GM21576 (cell line): Measurements from ENCODE around the gene RAP1GAP2.

Experiments used
- ATAC-seq: cut with Tn5 transposase; IDR thresholded peaks from one replicate; pipeline ENCODE4 v1.9.1; 2021; ENCODE audit warnings: mild to moderate bottlenecking, moderate library complexity; ENCODE audit not compliant: unreplicated experiment

RAP1GAP2 gene

GRCh38 chr17:2852221-2852620 lies 56.0 kb downstream of the RAP1GAP2 start:
- ATAC-seq = no peak

GRCh38 chr17:2852729-2853282 lies 56.6 kb downstream of the RAP1GAP2 start:
- no peak for ATAC-seq

- no peak for ATAC-seq
Observed at GRCh38 chr17:2853283-2854142, 57.3 kb downstream of the RAP1GAP2 start.

- ATAC-seq = no peak
Observed at GRCh38 chr17:2854143-2855055, 58.2 kb downstream of the RAP1GAP2 start.

GRCh38 chr17:2855063-2855600 lies 58.9 kb downstream of the RAP1GAP2 start:
- no peak for ATAC-seq

- ATAC-seq = no peak
Observed at GRCh38 chr17:2856727-2857126, 60.5 kb downstream of the RAP1GAP2 start.

- no peak for ATAC-seq
Observed at GRCh38 chr17:2860045-2860444, 63.8 kb downstream of the RAP1GAP2 start.

- no peak for ATAC-seq
Observed at GRCh38 chr17:2860883-2861282, 64.6 kb downstream of the RAP1GAP2 start.

GRCh38 chr17:2862197-2862596 lies 66.0 kb downstream of the RAP1GAP2 start:
- ATAC-seq = no peak

GRCh38 chr17:2863204-2863603 lies 67.0 kb downstream of the RAP1GAP2 start:
- no peak for ATAC-seq

GRCh38 chr17:2865228-2865627 lies 69.0 kb downstream of the RAP1GAP2 start:
- no peak for ATAC-seq

GRCh38 chr17:2867441-2868424 lies 71.5 kb downstream of the RAP1GAP2 start:
- no peak for ATAC-seq

- ATAC-seq = no peak
Observed at GRCh38 chr17:2869604-2870003, 73.4 kb downstream of the RAP1GAP2 start.

- ATAC-seq = no peak
Observed at GRCh38 chr17:2871205-2871604, 75.0 kb downstream of the RAP1GAP2 start.

GRCh38 chr17:2871720-2872119 lies 75.5 kb downstream of the RAP1GAP2 start:
- ATAC-seq = no peak

GRCh38 chr17:2872282-2872681 lies 76.0 kb downstream of the RAP1GAP2 start:
- ATAC-seq = no peak

GRCh38 chr17:2874189-2874686 lies 78.0 kb downstream of the RAP1GAP2 start:
- ATAC-seq = no peak

GRCh38 chr17:2875608-2876007 lies 79.4 kb downstream of the RAP1GAP2 start:
- no peak for ATAC-seq

- ATAC-seq = no peak
Observed at GRCh38 chr17:2876467-2876866, 80.2 kb downstream of the RAP1GAP2 start.

GRCh38 chr17:2878751-2879254 lies 82.6 kb downstream of the RAP1GAP2 start:
- ATAC-seq = no peak
